ENCODE results near the gene DENND10. TPM values are rescaled to one million over a fixed set of nuclear protein-coding genes. Genes with fewer than 3 reads are reported as not detected.

Gene DENND10
- total RNA-seq, 1 experiment from 2014 or later, result 41.2 TPM

DNA sequence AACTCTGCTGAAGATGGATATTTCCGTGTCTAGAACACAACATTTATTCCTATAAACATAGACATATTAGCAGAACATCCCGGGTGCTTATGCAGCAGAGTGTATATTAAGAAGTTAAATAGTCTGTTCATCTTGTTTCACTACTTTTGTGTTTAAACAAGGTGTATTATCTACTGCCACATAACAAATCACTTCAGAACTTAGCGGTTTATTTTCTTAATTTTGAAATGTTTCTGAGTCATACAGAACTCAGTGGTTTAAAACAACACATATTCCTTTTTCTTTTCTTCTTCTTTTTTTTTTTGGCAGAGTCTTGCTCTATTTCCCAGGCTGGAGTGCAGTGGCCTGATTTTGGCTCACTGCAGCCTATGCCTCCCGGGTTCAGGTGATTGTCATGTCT lies 25.8 kb downstream of the DENND10 start:
- H3K9me3 ChIP-seq (ENCODE audit: low read depth, low read length, poor library complexity, severe bottlenecking), result no peaks in the 10 kb centered on the region
- no peaks in the 10 kb centered on the region for H3K27me3 ChIP-seq (replicated peaks; ENCODE audit: insufficient read depth, low read depth, low read length, poor library complexity)
- BruUV-seq (replicated peaks), result no TSS peak
- ChIA-PET POLR2A (ENCODE audit: low non-redundant PET) (no interaction called here), CTCF (no interaction called here)
- no peak overlapping the region for H3K4me3 ChIP-seq (ENCODE audit: low read depth, low read length, poor library complexity, severe bottlenecking)
- intact Hi-C loops (cut with micrococcal nuclease; ENCODE audit: unreplicated experiment), result no loop called here
- peaks cover 7% of the 10 kb centered on the region for H3K4me1 ChIP-seq (ENCODE audit: insufficient read depth, low read length, poor library complexity, severe bottlenecking)
- H3K36me3 ChIP-seq (ENCODE audit: insufficient read depth, low read length, poor library complexity, severe bottlenecking), result peaks cover 33% of the 10 kb centered on the region
- no peak for DNase-seq (ENCODE audit: low spot score)
- TF ChIP-seq EZH2 (IDR thresholded peaks at IDR 0.05; ENCODE audit: borderline replicate concordance, low read depth, low read length, poor library complexity, severe bottlenecking), result no peak
- TF ChIP-seq, protein P1, sequence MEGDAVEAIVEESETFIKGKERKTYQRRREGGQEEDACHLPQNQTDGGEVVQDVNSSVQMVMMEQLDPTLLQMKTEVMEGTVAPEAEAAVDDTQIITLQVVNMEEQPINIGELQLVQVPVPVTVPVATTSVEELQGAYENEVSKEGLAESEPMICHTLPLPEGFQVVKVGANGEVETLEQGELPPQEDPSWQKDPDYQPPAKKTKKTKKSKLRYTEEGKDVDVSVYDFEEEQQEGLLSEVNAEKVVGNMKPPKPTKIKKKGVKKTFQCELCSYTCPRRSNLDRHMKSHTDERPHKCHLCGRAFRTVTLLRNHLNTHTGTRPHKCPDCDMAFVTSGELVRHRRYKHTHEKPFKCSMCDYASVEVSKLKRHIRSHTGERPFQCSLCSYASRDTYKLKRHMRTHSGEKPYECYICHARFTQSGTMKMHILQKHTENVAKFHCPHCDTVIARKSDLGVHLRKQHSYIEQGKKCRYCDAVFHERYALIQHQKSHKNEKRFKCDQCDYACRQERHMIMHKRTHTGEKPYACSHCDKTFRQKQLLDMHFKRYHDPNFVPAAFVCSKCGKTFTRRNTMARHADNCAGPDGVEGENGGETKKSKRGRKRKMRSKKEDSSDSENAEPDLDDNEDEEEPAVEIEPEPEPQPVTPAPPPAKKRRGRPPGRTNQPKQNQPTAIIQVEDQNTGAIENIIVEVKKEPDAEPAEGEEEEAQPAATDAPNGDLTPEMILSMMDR (conservative IDR thresholded peaks at IDR 0.05; ENCODE audit: low read depth, low read length), result no peak
- H3K27ac ChIP-seq (ENCODE audit: low read depth, low read length, poor library complexity, severe bottlenecking), result no peak overlapping the region

DNA sequence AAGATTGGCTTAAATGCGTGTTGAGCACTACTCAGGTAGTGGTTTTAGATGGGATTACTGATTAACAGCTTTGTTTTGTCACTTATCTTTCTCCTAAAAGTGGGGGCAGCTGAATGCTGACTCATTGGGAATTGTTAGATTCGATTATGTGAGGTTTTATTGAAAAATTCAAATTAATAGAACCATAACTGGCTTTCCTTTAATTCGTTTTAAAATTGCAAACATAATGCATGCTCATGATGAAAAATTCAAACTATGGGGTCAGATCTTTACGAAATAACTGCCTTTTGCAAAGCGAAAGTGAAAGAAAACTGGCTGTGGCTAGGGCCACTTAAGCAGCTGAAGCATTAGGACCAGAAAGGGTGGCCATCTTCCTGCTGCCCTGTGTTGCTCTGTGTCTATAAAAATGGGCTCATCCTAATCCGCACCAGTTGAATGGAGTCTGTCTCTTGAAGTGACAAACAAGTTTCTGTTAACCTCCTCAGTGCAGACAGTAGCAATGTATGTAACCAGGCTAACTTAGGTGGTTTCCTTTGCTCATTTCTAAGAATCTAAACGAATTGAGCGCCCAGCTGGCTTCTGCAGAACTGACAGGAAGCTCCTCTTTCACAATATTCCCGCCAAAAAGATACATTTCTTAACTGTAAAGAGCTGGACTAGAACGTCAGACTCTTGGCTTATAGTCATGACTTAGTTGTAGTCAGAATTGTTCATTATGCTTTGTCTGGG lies 27.8 kb downstream of the DENND10 start:
- TF ChIP-seq, protein P1 (conservative IDR thresholded peaks at IDR 0.05; ENCODE audit: low read depth, low read length), result no peak
- no peak for TF ChIP-seq EZH2 (IDR thresholded peaks at IDR 0.05; ENCODE audit: borderline replicate concordance, low read depth, low read length, poor library complexity, severe bottlenecking)
- H3K4me1 ChIP-seq (ENCODE audit: insufficient read depth, low read length, poor library complexity, severe bottlenecking), result peaks cover 7% of the 10 kb centered on the region
- H3K9me3 ChIP-seq (ENCODE audit: low read depth, low read length, poor library complexity, severe bottlenecking), result no peaks in the 10 kb centered on the region
- no peaks in the 10 kb centered on the region for H3K27me3 ChIP-seq (replicated peaks; ENCODE audit: insufficient read depth, low read depth, low read length, poor library complexity)
- BruUV-seq (replicated peaks), result no TSS peak
- ChIA-PET POLR2A (ENCODE audit: low non-redundant PET) (no interaction called here), CTCF (interaction anchor here (0.6 kb wide), 1 partner anchor 167 kb away, joined by 4 read pairs; no protein-coding TSS in a partner anchor)
- H3K27ac ChIP-seq (ENCODE audit: low read depth, low read length, poor library complexity, severe bottlenecking), result peak overlapping the region; percentile 68
- DNase-seq (ENCODE audit: low spot score), result peak; percentile 54
- H3K4me3 ChIP-seq (ENCODE audit: low read depth, low read length, poor library complexity, severe bottlenecking), result peak overlapping the region; percentile 23
- H3K36me3 ChIP-seq (ENCODE audit: insufficient read depth, low read length, poor library complexity, severe bottlenecking), result peaks cover 25% of the 10 kb centered on the region
- intact Hi-C loops (cut with micrococcal nuclease; ENCODE audit: unreplicated experiment), result no loop called here

DNA sequence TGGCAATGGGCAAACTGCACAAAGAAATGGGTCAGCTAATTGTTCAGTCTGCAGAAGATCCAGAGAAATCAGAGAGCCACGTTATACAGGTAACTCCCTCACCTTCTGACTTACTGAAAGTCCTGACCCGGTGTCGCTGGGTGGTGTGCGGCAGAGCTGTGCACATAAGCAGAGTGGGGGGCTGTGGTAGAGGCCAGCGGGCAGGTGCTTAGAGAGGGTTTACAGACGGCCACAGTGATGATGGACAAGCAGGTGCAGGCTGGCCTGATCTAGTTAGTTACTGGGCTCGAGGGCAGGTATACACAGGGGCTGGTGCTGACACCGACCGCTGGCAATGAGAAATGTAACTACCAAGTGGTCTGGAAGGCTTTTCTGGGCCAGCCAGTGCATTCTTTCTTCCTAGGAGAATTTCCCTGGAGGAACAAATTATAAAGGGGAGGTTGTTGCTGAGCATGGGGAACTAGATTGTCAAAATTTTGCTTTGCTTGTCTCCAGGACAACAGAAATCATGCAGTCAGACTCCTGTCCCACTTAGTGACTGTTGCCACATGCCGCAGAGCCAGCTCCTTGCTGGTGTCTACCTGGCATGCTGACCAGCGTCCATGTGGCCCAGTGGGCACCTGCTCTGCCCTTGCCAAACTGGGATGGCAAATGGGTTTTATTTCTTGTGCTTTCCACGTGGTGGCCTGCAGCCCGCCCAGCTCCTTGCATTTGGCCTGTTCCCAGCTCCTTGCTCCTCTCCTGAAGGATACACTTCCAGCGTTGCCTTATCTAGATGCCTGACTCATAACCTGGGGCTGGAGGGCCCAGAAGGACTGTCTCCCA lies 28.8 kb downstream of the DENND10 start:
- no peak overlapping the region for H3K4me3 ChIP-seq (ENCODE audit: low read depth, low read length, poor library complexity, severe bottlenecking)
- H3K27ac ChIP-seq (ENCODE audit: low read depth, low read length, poor library complexity, severe bottlenecking), result peak overlapping the region; percentile 68
- BruUV-seq (replicated peaks), result no TSS peak
- no peaks in the 10 kb centered on the region for H3K9me3 ChIP-seq (ENCODE audit: low read depth, low read length, poor library complexity, severe bottlenecking)
- peaks cover 7% of the 10 kb centered on the region for H3K4me1 ChIP-seq (ENCODE audit: insufficient read depth, low read length, poor library complexity, severe bottlenecking)
- ChIA-PET POLR2A (ENCODE audit: low non-redundant PET) (no interaction called here), CTCF (interaction anchor here (0.5 kb wide), 1 partner anchor 10 kb away, joined by 3 read pairs; no protein-coding TSS in a partner anchor)
- no peaks in the 10 kb centered on the region for H3K27me3 ChIP-seq (replicated peaks; ENCODE audit: insufficient read depth, low read depth, low read length, poor library complexity)
- TF ChIP-seq, protein P1 (conservative IDR thresholded peaks at IDR 0.05; ENCODE audit: low read depth, low read length), result no peak
- TF ChIP-seq EZH2 (IDR thresholded peaks at IDR 0.05; ENCODE audit: borderline replicate concordance, low read depth, low read length, poor library complexity, severe bottlenecking), result no peak
- no peak for DNase-seq (ENCODE audit: low spot score)
- peaks cover 25% of the 10 kb centered on the region for H3K36me3 ChIP-seq (ENCODE audit: insufficient read depth, low read length, poor library complexity, severe bottlenecking)
- intact Hi-C loops (cut with micrococcal nuclease; ENCODE audit: unreplicated experiment), result no loop called here
